Left ventricle myocardium inferior (tissue), 1 donor: ENCODE results near the gene SLC26A1. TPM values are rescaled to one million over a fixed set of nuclear protein-coding genes. Genes with fewer than 3 reads are reported as not detected.

Source experiments
- DNase-seq: peaks from one replicate; pipeline ENCODE4 v3.0.0-alpha.2; 2020
- H3K27ac ChIP-seq: fragments of 200-600 bp; replicated peaks from 2 replicates; pipeline ENCODE4 v1.8.0; 2021
- H3K27me3 ChIP-seq: fragments of 200-600 bp; 2 replicates; pipeline ENCODE4 v1.8.0; 2021; ENCODE audit warnings: low read depth
- H3K36me3 ChIP-seq: fragments of 200-600 bp; 2 replicates; pipeline ENCODE4 v1.8.0; 2021
- H3K4me1 ChIP-seq: fragments of 200-600 bp; 2 replicates; pipeline ENCODE4 v1.8.0; 2021
- H3K4me3 ChIP-seq: fragments of 200-600 bp; 2 replicates; pipeline ENCODE4 v1.8.0; 2021; ENCODE audit warnings: mild to moderate bottlenecking, moderate library complexity
- H3K9me3 ChIP-seq: fragments of 200-600 bp; replicated peaks from 2 replicates; pipeline ENCODE4 v1.8.0; 2021
- CTCF ChIP-seq: fragments of 200-600 bp; IDR thresholded peaks from 2 replicates; pipeline ENCODE4 v1.8.0; 2021; ENCODE audit warnings: antibody characterized with exemption, mild to moderate bottlenecking, borderline replicate concordance
- intact Hi-C: fragments of 100-400 bp; cut with micrococcal nuclease; formaldehyde crosslinking; loops from one replicate; pipeline ENCODE4 v1.11.0; 2022
- total RNA-seq: library from RNA; stranded (reverse); fragmentation: NEBNext Ultra II Directional; extraction: Animal tissue kit (Norgen Biotek cat#: 25700); gene quantifications from one replicate; pipeline ENCODE4 v1.2.1, GENCODE V29; 2021
- donor health status: DM: no; HTN: yes; CAD: no; lungs with severe emphysema.

The SLC26A1 gene
- total RNA-seq, 1 donor from 2014 or later, result not detected

GRCh38 chr4:1035510-1035909, 42.3 kb upstream of the SLC26A1 start:
- no peak overlapping the region for H3K4me3 ChIP-seq
- H3K9me3 ChIP-seq, result no peaks in the 10 kb centered on the region
- H3K36me3 ChIP-seq, result no peaks in the 10 kb centered on the region
- DNase-seq, result peak; percentile 48
- H3K4me1 ChIP-seq, result peaks cover 12% of the 10 kb centered on the region
- intact Hi-C loops, result no loop called here
- TF ChIP-seq CTCF, result no peak
- peaks cover 61% of the 10 kb centered on the region for H3K27me3 ChIP-seq
- peak overlapping the region; percentile 16 for H3K27ac ChIP-seq

- peak overlapping the region; percentile 29 for H3K4me3 ChIP-seq
- DNase-seq, result peak; percentile 53
- TF ChIP-seq CTCF, result no peak
- H3K9me3 ChIP-seq, result no peaks in the 10 kb centered on the region
- peaks cover 19% of the 10 kb centered on the region for H3K4me1 ChIP-seq
- peak overlapping the region; percentile 38 for H3K27ac ChIP-seq
- H3K36me3 ChIP-seq, result no peaks in the 10 kb centered on the region
- intact Hi-C loops, result no loop called here
- peaks cover 69% of the 10 kb centered on the region for H3K27me3 ChIP-seq
Observed at GRCh38 chr4:1033840-1034551, 40.8 kb upstream of the SLC26A1 start.

GRCh38 chr4:1032861-1033260, 39.7 kb upstream of the SLC26A1 start:
- TF ChIP-seq CTCF, result no peak
- H3K36me3 ChIP-seq, result no peaks in the 10 kb centered on the region
- H3K9me3 ChIP-seq, result no peaks in the 10 kb centered on the region
- H3K27ac ChIP-seq, result no peak overlapping the region
- H3K27me3 ChIP-seq, result peaks cover 71% of the 10 kb centered on the region
- no peak overlapping the region for H3K4me3 ChIP-seq
- intact Hi-C loops, result no loop called here
- peaks cover 20% of the 10 kb centered on the region for H3K4me1 ChIP-seq
- DNase-seq, result no peak

GRCh38 chr4:1031956-1032795, 39.0 kb upstream of the SLC26A1 start:
- no peak for TF ChIP-seq CTCF
- Histone ChIP-seq H3K4me1 (peaks cover 20% of the 10 kb centered on the region), H3K27ac (no peak overlapping the region), H3K36me3 (no peaks in the 10 kb centered on the region), H3K9me3 (no peaks in the 10 kb centered on the region), H3K27me3 (peaks cover 68% of the 10 kb centered on the region), H3K4me3 (no peak overlapping the region)
- intact Hi-C loops, result no loop called here
- DNase-seq, result no peak

- no peak overlapping the region for H3K4me3 ChIP-seq
- H3K9me3 ChIP-seq, result no peaks in the 10 kb centered on the region
- no peak overlapping the region for H3K27ac ChIP-seq
- no peak for DNase-seq
- peaks cover 62% of the 10 kb centered on the region for H3K27me3 ChIP-seq
- intact Hi-C loops, result no loop called here
- peaks cover 22% of the 10 kb centered on the region for H3K4me1 ChIP-seq
- no peaks in the 10 kb centered on the region for H3K36me3 ChIP-seq
- no peak for TF ChIP-seq CTCF
Observed at GRCh38 chr4:1031346-1031745, 38.1 kb upstream of the SLC26A1 start.
